DMS 273 (cell line): ENCODE data around the gene BET1L.

Experiments used
- DNase-seq: peaks from one replicate; lab custom pipeline; 2025; ENCODE audit not compliant: unreplicated experiment; lab: John Stamatoyannopoulos, UW

Gene BET1L

DNA sequence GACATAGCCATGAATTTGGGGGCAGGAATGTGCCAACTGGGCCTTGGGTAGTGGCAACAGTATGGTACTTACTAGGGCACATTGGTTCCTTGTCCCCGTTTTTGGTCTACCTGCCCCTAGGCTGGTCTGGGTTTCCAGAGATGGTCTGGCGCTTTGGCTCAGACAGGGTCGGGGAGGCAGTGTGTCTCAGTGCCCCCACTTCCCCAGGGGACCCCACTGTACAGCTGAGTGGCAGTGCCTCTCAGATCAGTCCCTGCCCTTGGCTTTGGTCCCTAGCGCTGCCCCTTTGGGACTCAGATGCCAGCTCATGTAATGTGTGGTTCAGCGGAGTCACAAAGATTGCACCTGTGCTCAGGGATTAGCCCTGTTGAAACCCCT is 3.6 kb upstream of the BET1L start:
- DNase-seq: no peak

DNA sequence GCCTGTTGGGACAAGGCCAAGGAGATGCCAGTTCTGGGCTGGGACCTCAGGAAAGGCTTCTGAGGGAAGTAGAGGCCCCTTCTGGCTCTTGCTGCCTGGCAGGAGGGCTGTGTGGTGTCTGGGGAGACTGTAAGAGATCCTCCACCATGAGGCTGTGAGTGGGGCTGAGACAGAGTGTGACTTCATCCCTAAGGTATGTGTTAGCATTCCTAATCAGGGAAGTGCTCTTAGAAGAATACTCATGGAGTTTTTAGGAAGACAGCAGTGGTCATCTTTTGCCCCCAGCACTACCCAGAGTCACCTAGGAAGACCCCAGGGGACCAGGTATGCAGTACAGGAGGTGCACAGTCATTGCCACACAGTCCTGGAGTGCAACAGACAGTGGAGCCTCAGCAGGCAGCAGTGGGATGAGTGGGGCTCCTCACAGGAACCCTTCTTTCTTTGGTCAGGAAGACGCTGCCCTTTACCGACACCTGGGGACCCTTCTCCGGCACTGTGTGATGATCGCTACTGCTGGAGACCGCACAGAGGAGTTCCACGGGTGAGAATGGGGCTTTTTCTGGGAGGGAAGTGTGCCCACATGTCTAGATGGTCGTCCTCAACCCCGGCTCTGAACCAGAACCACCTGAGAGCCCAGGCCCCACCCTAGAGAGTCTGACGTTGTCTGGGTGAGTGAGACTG is 3.1 kb upstream of the BET1L start:
- DNase-seq: no peak

GRCh38 chr11:209275-210121 is 2.3 kb upstream of the BET1L start:
- no peak for DNase-seq

GRCh38 chr11:208917-209260 is 1.7 kb upstream of the BET1L start:
- DNase-seq: no peak

GRCh38 chr11:208181-208916 is 1.1 kb upstream of the BET1L start:
- DNase-seq: peak; percentile 81

DNA sequence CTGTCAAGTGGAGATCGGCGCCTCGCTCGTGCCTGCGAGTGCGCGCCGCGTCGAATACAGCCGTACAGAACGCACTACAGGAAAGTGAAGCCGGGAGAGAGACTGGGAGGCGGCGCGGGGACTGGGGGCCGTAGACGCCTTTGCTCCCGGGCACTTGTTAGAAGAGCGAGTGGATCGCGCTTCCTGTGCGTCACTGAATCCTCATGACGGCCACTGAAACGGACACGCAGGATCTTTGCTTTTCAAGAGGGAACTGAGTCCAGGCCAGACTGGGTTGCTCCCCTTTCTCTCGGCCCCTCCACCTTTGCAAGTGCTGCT is 623 bp upstream of the BET1L start:
- DNase-seq: no peak

GRCh38 chr11:206526-207207 is 532 bp downstream of the BET1L start:
- DNase-seq: no peak

- DNase-seq: no peak
These were observed 1.2 kb downstream of the BET1L start for GRCh38 chr11:206002-206384.

GRCh38 chr11:205221-206001 is 1.8 kb downstream of the BET1L start:
- no peak for DNase-seq

- DNase-seq: no peak
These were observed 2.6 kb downstream of the BET1L start for GRCh38 chr11:204587-205109.

GRCh38 chr11:203945-204586 is 3.1 kb downstream of the BET1L start:
- no peak for DNase-seq

DNA sequence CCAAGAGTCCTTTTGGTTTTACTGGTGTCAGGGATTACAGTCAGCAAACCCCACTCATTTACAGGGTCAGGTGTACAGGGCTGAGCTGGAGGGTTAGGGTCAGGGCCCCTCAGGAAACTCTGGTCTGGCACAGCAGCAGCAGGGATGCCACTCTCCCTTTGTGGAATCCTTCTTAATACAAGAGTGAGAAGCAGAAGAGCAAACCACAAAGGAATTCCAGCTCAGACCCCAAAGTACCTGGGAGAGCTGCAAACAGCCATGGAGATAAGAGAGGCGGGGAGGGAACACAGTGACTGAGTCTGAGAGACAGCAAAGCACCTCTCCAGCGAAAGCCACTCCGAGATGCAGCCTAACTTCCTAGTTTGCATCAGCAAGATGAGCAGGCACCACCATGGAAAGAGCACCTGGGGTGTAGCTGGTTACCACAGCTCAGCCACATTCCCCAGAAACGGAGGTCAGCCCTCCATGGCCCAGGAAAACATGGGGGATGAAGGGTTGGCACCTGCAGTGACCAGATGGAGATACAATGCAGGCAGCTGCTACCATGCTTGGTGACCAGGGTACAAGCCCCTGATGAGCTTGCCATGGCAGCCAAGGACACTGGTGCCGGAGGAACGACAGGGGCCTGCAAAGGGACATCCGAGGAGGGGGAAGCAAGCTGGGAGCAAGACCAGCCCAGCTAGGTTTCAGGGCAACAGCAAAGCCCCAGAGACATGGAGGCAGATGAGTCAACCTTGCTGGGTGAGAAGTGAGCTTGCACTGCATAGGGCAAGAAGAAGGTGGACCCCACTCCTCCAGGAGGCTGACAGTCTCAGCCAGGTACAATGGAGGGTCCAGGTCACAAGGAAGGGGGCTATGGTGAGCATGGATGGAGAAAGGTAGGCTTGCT is 3.9 kb downstream of the BET1L start:
- no peak for DNase-seq

- no peak for DNase-seq
These were observed 4.7 kb downstream of the BET1L start for GRCh38 chr11:202490-202889.

- DNase-seq: no peak
These were observed 5.2 kb downstream of the BET1L start for GRCh38 chr11:201966-202365.

GRCh38 chr11:200224-201003 is 6.8 kb downstream of the BET1L start:
- DNase-seq: no peak

GRCh38 chr11:199782-200181 is 7.4 kb downstream of the BET1L start:
- DNase-seq: peak; percentile 49

DNA sequence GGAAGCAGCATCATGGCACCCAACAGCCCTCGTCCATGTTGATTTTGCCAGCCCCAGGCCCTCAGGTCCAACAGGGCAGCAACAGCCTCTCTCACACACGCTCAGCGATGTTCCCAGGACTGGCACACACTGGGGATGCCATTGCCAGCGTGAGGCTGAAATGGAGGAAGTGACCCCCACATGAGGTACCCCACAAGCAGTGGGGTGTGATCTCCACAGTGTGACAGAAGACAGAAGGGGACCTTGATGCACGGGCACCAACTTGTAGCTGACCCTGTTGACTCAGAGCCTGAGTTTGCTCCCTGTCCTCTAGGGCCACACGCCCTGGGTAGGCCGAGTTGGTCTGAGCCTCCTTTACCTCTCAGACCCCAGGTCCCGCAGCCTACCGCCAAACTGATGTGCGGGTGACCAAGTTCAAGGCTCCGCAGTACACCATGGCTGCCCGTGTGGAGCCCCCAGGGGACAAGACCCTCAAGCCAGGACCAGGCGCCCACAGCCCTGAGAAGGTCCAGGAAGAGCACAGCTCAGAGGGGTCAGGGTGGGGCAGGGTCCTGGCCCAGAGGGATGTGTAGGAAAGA is 8.1 kb downstream of the BET1L start:
- no peak for DNase-seq

- DNase-seq: no peak
These were observed 8.9 kb downstream of the BET1L start for GRCh38 chr11:198236-198806.
